GM12891 (cell line): ENCODE measurements around the gene PELI3.

Source experiments
- POLR2A ChIP-seq: IDR thresholded peaks from 2 replicates; pipeline ENCODE4 v1.6.1; 2011; ENCODE audit warnings: low read depth, low read length, control low read depth
- POLR2AphosphoS5 ChIP-seq: IDR thresholded peaks from 2 replicates; pipeline ENCODE4 v1.6.1; 2011; ENCODE audit warnings: low read depth, low read length, control low read depth
- POU2F2 ChIP-seq: IDR thresholded peaks from 2 replicates; pipeline ENCODE4 v1.6.1; 2011; ENCODE audit warnings: low read depth, mild to moderate bottlenecking, control low read depth, low read length, moderate library complexity

DNA sequence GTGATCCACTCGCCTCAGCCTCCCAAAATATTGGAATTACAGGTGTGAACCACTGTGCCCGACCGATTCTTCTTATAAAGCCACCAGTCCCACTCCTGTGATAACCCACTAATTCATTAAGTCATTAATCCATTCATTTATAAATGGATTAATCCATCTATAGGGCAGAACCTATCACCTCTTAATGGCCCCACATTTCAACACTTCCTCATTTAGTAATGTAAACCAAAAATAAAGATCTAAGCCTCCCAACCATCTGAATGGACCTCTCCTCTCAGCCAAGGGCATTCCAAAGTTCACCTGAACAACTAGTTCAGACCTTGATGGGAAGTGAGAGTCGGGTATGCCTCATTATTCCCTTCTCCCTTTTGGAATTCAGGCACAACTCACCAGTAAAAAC lies 18.2 kb upstream of the PELI3 start:
- no peak for TF ChIP-seq POLR2A
- no peak for TF ChIP-seq POLR2AphosphoS5
- TF ChIP-seq POU2F2: no peak
